NT2/D1 (cell line): Measurements from ENCODE around the gene WDR81.
"Not testable (repeated sequence)": the region's sequence is repeated elsewhere in the genome, so short reads cannot be mapped to it uniquely, and the experiment has no call there.

Experiments
- YY1 ChIP-seq: IDR thresholded peaks from 2 replicates; pipeline ENCODE4 v1.6.1; 2011; ENCODE audit not compliant: insufficient read length, insufficient read depth
- ZNF274 ChIP-seq: IDR thresholded peaks from 2 replicates; pipeline ENCODE4 v1.6.1; 2011; ENCODE audit warnings: mild to moderate bottlenecking, low read depth, low read length

- not testable (repeated sequence) for TF ChIP-seq YY1, ZNF274
Observed at GRCh38 chr17:1773000-1773695, 48.6 kb downstream of the WDR81 start.
